GM12878 (cell line): ENCODE data around the gene LMO3. TPM values are rescaled to one million over a fixed set of nuclear protein-coding genes. Genes with fewer than 3 reads are reported as not detected.

ENCODE experiments used
- BCL11A ChIP-seq: IDR thresholded peaks from 2 replicates; pipeline ENCODE4 v1.6.1; 2011; ENCODE audit warnings: low read depth, low read length
- E4F1 ChIP-seq: fragments of 450-650 bp; IDR thresholded peaks from 2 replicates; pipeline ENCODE4 v1.6.1; 2018; ENCODE audit warnings: borderline replicate concordance, mild to moderate bottlenecking; ENCODE audit not compliant: partially characterized antibody
- RAD21 ChIP-seq: IDR thresholded peaks from 2 replicates; pipeline ENCODE4 v1.6.1; 2011; ENCODE audit warnings: mild to moderate bottlenecking, low read depth, low read length, moderate library complexity; ENCODE audit not compliant: insufficient read depth
- REST ChIP-seq: IDR thresholded peaks from 2 replicates; pipeline ENCODE4 v1.6.1; 2012; ENCODE audit warnings: mild to moderate bottlenecking, low read depth, low read length
- STAT1 ChIP-seq: fragments of 450-650 bp; conservative IDR thresholded peaks from 2 replicates; pipeline ENCODE4 v1.6.1; 2014; ENCODE audit warnings: antibody characterized with exemption, mild to moderate bottlenecking
- USF1 ChIP-seq: IDR thresholded peaks from 2 replicates; pipeline ENCODE4 v1.6.1; 2011; ENCODE audit warnings: borderline replicate concordance, low read depth, mild to moderate bottlenecking, moderate library complexity, mixed read lengths, low read length; ENCODE audit not compliant: insufficient read depth; ENCODE audit errors: extremely low read length
- polyA plus RNA-seq, 11 experiments: library from polyadenylated mRNA; depleted of rRNA in 4 of 11; unstranded in 6 of 11; stranded (reverse) in 5 of 11; fragments of >200 nt; fragmentation: Nextera tagmentation in 4 of 11; fragmentation: Illumina TruSeq in 1 of 11; extraction: Ambion mirVana in 4 of 11; extraction: Trizol in 1 of 11; gene quantifications; 1 replicate in 1 of 11; 2 replicates in 10 of 11; pipeline versions ENCODE4 v1.2.1 to v1.2.3, GENCODE V29; 2011 to 2016; ENCODE audit warnings: inconsistent platforms in 2 of 11, missing spikeins in 2 of 11, low read depth in 1 of 11
- total RNA-seq, 4 experiments: library from RNA; depleted of rRNA in 3 of 4; stranded (reverse); fragments of >200 nt in 3 of 4; fragmentation: Illumina TruSeq in 1 of 4; extraction: Trizol in 1 of 4; gene quantifications; 2 replicates each; pipeline versions ENCODE4 v1.2.1 to v1.2.3, GENCODE V29; 2013 to 2021
- TF ChIP-seq, protein P1 (sequence below): fragments of 450-650 bp; formaldehyde crosslinking; IDR thresholded peaks from 2 replicates; pipeline ENCODE4 v1.4.0; 2020; ENCODE audit warnings: mild to moderate bottlenecking, moderate library complexity

The LMO3 gene
- total and polyA plus RNA-seq, 10 of the 15 experiments (the other 5 are each of a cell fraction or from before 2014, with no cell fraction given): 1.6 to 13.5 (median 1.9) TPM

DNA sequence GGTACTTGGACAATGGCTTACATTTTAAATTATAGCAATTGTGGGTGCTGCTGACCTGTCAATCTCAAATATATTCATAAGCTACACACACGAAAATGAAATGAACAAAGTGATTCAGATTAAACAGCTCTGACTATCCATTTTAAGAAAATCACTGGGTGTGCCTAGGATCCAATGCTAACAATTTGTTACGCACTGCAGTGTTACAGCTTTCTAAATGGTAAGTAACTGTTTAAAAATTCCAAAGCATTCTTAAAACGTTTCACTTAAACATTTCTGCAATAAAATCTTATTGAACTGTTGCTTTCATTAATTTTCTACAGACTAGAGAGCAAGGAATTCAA lies 18.9 kb downstream of the LMO3 start (continued):
- TF ChIP-seq REST (no peak), USF1 (no peak), RAD21 (no peak), STAT1 (no peak), BCL11A (no peak), E4F1 (no peak)
- TF ChIP-seq, protein P1, sequence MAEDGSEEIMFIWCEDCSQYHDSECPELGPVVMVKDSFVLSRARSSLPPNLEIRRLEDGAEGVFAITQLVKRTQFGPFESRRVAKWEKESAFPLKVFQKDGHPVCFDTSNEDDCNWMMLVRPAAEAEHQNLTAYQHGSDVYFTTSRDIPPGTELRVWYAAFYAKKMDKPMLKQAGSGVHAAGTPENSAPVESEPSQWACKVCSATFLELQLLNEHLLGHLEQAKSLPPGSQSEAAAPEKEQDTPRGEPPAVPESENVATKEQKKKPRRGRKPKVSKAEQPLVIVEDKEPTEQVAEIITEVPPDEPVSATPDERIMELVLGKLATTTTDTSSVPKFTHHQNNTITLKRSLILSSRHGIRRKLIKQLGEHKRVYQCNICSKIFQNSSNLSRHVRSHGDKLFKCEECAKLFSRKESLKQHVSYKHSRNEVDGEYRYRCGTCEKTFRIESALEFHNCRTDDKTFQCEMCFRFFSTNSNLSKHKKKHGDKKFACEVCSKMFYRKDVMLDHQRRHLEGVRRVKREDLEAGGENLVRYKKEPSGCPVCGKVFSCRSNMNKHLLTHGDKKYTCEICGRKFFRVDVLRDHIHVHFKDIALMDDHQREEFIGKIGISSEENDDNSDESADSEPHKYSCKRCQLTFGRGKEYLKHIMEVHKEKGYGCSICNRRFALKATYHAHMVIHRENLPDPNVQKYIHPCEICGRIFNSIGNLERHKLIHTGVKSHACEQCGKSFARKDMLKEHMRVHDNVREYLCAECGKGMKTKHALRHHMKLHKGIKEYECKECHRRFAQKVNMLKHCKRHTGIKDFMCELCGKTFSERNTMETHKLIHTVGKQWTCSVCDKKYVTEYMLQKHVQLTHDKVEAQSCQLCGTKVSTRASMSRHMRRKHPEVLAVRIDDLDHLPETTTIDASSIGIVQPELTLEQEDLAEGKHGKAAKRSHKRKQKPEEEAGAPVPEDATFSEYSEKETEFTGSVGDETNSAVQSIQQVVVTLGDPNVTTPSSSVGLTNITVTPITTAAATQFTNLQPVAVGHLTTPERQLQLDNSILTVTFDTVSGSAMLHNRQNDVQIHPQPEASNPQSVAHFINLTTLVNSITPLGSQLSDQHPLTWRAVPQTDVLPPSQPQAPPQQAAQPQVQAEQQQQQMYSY: no peak
